Measurements from ENCODE around the gene PLD3. TPM values are rescaled to one million over a fixed set of nuclear protein-coding genes. Genes with fewer than 3 reads are reported as not detected.

The PLD3 gene
- total and polyA plus RNA-seq, 12 donors = 116 to 238 (median 169) TPM

- no peak for TF ChIP-seq CTCF (IDR thresholded peaks at IDR 0.05)
- Histone ChIP-seq H3K27me3 (no peaks in the 10 kb centered on the region), H3K36me3 (peaks cover 0 to 4% (median 0%) of the 10 kb centered on the region in 9 donors), H3K27ac (peak overlapping the region in 9 of 10 donors; percentile 59 to 88 (median 79)), H3K4me1 (peaks cover 4 to 38% (median 22%) of the 10 kb centered on the region in 9 donors), H3K4me3 (peak overlapping the region; percentile 32 to 91 (median 76)), H3K9me3 (no peaks in the 10 kb centered on the region)
- WGBS, 2 donors = 18% methylated on average over 17 of the region's 17 CpGs
- no peak for ATAC-seq
- DNase-seq = peak in 1 of 2 donors; percentile 18
- intact Hi-C loops (cut with DNase I) = loop anchor here in 5 of 10 donors (1.0 to 10.0 kb wide), 5 partner anchors 54 to 96 kb away; partner anchors contain the start of genes SERTAD1 (in 2 of the 5) and SERTAD3 (in 2 of the 5)
Measured at GRCh38 chr19:40348961-40349507, 539 bp downstream of the PLD3 start.

- Histone ChIP-seq H3K36me3 (peaks cover 0 to 18% (median 0%) of the 10 kb centered on the region in 9 donors), H3K4me3 (no peak overlapping the region), H3K9me3 (no peaks in the 10 kb centered on the region), H3K27ac (no peak overlapping the region), H3K27me3 (no peaks in the 10 kb centered on the region), H3K4me1 (peaks cover 0 to 40% (median 0%) of the 10 kb centered on the region in 9 donors)
- ATAC-seq (no peak), DNase-seq (no peak)
- no peak for TF ChIP-seq CTCF (IDR thresholded peaks at IDR 0.05)
- intact Hi-C loops (cut with DNase I) = loop anchor here in 1 of 10 donors (5.0 kb wide), 1 partner anchor 41 kb away; no protein-coding TSS in a partner anchor
- 85 to 92% methylated on average over 9 of the region's 9 CpGs for WGBS, 2 donors
Measured at GRCh38 chr19:40355975-40356680, 7.6 kb downstream of the PLD3 start.

GRCh38 chr19:40356681-40357595 lies 8.4 kb downstream of the PLD3 start:
- ATAC-seq (no peak), DNase-seq (no peak)
- no peak for TF ChIP-seq CTCF (IDR thresholded peaks at IDR 0.05)
- H3K36me3 ChIP-seq = peaks cover 0 to 18% (median 0%) of the 10 kb centered on the region in 9 donors
- intact Hi-C loops (cut with DNase I) = loop anchor here in 1 of 10 donors (5.0 kb wide), 1 partner anchor 40 kb away; no protein-coding TSS in a partner anchor
- no peaks in the 10 kb centered on the region for H3K9me3 ChIP-seq
- 91 to 92% methylated on average over 6 of the region's 6 CpGs for WGBS, 2 donors
- no peak overlapping the region for H3K4me3 ChIP-seq
- no peaks in the 10 kb centered on the region for H3K27me3 ChIP-seq
- H3K4me1 ChIP-seq = peaks cover 0 to 47% (median 0%) of the 10 kb centered on the region in 9 donors
- H3K27ac ChIP-seq = peak overlapping the region in 1 of 10 donors; percentile 31

GRCh38 chr19:40357640-40358039 lies 9.1 kb downstream of the PLD3 start:
- Histone ChIP-seq H3K27ac (peak overlapping the region in 1 of 10 donors; percentile 31), H3K9me3 (no peaks in the 10 kb centered on the region), H3K4me1 (peaks cover 0 to 54% (median 0%) of the 10 kb centered on the region in 9 donors), H3K36me3 (peaks cover 0 to 22% (median 0%) of the 10 kb centered on the region in 9 donors), H3K27me3 (no peaks in the 10 kb centered on the region), H3K4me3 (no peak overlapping the region)
- no peak for TF ChIP-seq CTCF (IDR thresholded peaks at IDR 0.05)
- DNase-seq (no peak), ATAC-seq (no peak)
- intact Hi-C loops (cut with DNase I) = loop anchor here in 1 of 10 donors (5.0 kb wide), 1 partner anchor 40 kb away; no protein-coding TSS in a partner anchor
- WGBS, 2 donors = 78 to 84% methylated on average over 3 of the region's 3 CpGs
